ENCODE measurements around the gene CCDC174. TPM values are rescaled to one million over a fixed set of nuclear protein-coding genes. Genes with fewer than 3 reads are reported as not detected.

The CCDC174 gene
- total RNA-seq, 1 donor: 13.8 TPM

GRCh38 chr3:14680115-14680514, 28.6 kb downstream of the CCDC174 start:
- DNase-seq (ENCODE audit: low read depth): no peak
- no peak overlapping the region for H3K4me3 ChIP-seq (ENCODE audit: low read depth, low read length)
- no peak for TF ChIP-seq CTCF (IDR thresholded peaks at IDR 0.05; ENCODE audit: insufficient read depth, low read depth, low read length)

- no peak for TF ChIP-seq CTCF (IDR thresholded peaks at IDR 0.05; ENCODE audit: insufficient read depth, low read depth, low read length)
- DNase-seq (ENCODE audit: low read depth): peak; percentile 23
- no peak overlapping the region for H3K4me3 ChIP-seq (ENCODE audit: low read depth, low read length)
Observed at GRCh38 chr3:14680716-14681115, 29.2 kb downstream of the CCDC174 start.

- DNase-seq (ENCODE audit: low read depth): no peak
- TF ChIP-seq CTCF (IDR thresholded peaks at IDR 0.05; ENCODE audit: insufficient read depth, low read depth, low read length): no peak
- no peak overlapping the region for H3K4me3 ChIP-seq (ENCODE audit: low read depth, low read length)
Observed at GRCh38 chr3:14684447-14684846, 32.9 kb downstream of the CCDC174 start.

GRCh38 chr3:14685179-14685578, 33.6 kb downstream of the CCDC174 start:
- no peak for TF ChIP-seq CTCF (IDR thresholded peaks at IDR 0.05; ENCODE audit: insufficient read depth, low read depth, low read length)
- no peak for DNase-seq (ENCODE audit: low read depth)
- H3K4me3 ChIP-seq (ENCODE audit: low read depth, low read length): no peak overlapping the region

- H3K4me3 ChIP-seq (ENCODE audit: low read depth, low read length): no peak overlapping the region
- no peak for DNase-seq (ENCODE audit: low read depth)
- TF ChIP-seq CTCF (IDR thresholded peaks at IDR 0.05; ENCODE audit: insufficient read depth, low read depth, low read length): no peak
Observed at GRCh38 chr3:14687360-14687759, 35.8 kb downstream of the CCDC174 start.

- no peak overlapping the region for H3K4me3 ChIP-seq (ENCODE audit: low read depth, low read length)
- no peak for TF ChIP-seq CTCF (IDR thresholded peaks at IDR 0.05; ENCODE audit: insufficient read depth, low read depth, low read length)
- no peak for DNase-seq (ENCODE audit: low read depth)
Observed at GRCh38 chr3:14688525-14688924, 37.0 kb downstream of the CCDC174 start.

GRCh38 chr3:14689247-14689980, 37.9 kb downstream of the CCDC174 start:
- no peak for DNase-seq (ENCODE audit: low read depth)
- H3K4me3 ChIP-seq (ENCODE audit: low read depth, low read length): no peak overlapping the region
- no peak for TF ChIP-seq CTCF (IDR thresholded peaks at IDR 0.05; ENCODE audit: insufficient read depth, low read depth, low read length)

All from fibroblast of villous mesenchyme (primary cell).